Ureter (tissue), 1 donor: Measurements from ENCODE around the gene ITGA6. TPM values are rescaled to one million over a fixed set of nuclear protein-coding genes. Genes with fewer than 3 reads are reported as not detected.

ENCODE experiments used
- DNase-seq: peaks from one replicate; pipeline ENCODE4 v3.0.0-alpha.2; 2020; ENCODE audit warnings: low spot score
- total RNA-seq: library from RNA; stranded (reverse); gene quantifications from one replicate; pipeline ENCODE4 v1.2.4, GENCODE V29; 2023
- donor health status: DM: yes; HTN: yes; CAD: no.

ITGA6 gene
- total RNA-seq, 1 donor from 2014 or later = 109 TPM

DNA sequence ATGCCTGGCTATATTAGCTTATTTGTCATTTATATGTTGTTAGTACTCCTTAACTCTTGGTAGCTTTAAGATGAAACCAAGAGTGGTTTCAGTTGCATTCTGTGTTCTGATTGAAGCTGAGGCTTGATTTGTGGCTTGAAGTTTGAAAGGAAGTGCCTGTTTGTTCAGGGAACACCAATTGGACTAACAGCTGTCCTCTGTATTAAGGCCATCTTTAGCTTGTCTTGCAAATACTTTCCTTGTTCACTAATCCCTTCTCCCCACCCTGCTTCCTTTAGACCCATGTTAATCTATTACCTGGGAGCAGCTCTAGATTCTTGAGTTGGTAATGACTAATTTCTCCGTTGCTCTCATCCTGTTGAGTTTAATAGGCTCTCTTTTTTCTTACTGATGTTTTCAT lies 13.4 kb downstream of the ITGA6 start:
- DNase-seq = no peak

DNA sequence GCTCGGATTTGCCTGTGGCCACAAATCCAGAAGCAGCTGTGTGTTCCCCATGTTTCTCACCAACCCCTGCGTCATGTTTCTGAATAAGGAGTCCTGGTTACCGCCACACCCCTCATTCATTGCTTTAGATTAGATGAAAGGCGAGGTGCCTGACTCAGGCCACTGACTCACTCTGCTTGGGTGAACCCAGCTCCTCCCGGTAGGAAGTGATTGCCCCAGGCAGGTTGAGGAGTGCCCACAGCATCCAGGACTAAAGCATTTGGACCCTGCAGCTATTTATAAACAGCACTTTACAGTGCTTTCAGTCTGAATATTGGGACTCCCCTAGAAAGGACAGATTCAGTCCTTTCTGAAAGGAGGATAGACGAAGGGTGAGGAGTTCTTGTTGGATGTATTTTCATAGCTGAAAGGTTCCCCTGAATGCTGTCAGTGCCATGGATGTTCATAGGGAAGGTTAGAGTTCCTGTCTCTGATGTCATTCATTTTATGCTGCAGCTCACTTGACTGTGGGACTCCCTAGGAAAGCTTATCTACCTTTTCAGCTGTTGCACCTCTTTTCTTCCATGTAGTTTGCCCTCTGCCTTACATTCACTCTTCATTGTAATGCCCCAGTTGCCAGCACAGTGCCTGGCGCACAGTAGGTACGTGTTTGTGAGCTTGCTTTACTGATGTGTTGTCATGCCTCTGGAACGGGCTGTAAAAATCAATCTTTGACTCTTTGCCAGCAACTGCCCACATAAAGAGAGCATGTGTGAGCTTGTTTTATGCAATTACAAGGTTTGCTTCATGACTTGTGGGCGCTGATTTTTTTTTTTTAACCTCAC lies 14.9 kb downstream of the ITGA6 start:
- peak; percentile 87 for DNase-seq

DNA sequence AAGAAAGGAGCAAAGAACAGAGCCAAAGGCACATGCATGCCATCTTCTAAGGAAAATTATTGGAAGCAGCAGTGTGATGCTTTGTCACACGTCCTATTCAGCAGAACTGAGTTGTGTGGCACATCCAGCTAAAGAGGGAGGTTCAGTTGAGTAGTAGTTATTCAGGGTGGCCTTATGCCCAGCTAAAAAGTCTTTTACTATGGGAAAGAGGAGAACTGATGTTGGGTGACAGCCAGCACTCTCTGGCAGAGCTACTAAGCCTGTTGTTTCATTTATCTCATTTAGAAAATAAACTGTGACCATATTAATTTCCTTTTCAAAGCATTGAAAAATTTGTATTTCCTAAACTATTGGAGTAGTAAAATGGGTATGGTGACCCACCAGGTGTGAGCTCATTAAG lies 18.5 kb downstream of the ITGA6 start:
- DNase-seq = no peak

DNA sequence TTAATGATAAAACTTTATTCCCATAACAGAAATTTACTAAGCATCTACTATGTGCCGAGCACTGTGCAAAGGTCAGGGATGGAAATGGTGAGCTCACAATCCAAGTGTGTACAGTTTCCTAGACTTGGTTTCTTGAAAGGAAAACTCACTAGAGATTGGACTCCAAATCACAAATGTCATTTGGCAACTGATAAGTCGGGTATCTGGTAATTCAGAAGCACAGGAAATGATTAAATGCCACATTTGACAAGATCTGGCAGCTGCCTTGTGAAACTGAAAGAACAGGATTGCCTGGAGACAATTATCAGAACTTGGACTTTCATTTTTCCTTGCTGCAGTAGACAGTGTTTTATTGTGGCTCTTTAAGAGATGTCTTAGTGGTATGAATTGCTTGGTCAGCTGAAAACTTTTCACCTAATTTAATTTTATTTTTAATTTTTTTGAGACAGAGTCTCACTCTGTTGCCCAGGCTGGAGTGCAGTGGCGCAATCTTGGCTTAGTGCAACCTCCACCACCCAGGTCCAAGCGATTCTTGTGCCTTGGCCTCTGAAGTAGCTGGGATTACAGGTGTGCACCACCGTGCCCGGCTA lies 19.2 kb downstream of the ITGA6 start:
- no peak for DNase-seq

GRCh38 chr2:172447811-172448493 lies 20.6 kb downstream of the ITGA6 start:
- DNase-seq = no peak

DNA sequence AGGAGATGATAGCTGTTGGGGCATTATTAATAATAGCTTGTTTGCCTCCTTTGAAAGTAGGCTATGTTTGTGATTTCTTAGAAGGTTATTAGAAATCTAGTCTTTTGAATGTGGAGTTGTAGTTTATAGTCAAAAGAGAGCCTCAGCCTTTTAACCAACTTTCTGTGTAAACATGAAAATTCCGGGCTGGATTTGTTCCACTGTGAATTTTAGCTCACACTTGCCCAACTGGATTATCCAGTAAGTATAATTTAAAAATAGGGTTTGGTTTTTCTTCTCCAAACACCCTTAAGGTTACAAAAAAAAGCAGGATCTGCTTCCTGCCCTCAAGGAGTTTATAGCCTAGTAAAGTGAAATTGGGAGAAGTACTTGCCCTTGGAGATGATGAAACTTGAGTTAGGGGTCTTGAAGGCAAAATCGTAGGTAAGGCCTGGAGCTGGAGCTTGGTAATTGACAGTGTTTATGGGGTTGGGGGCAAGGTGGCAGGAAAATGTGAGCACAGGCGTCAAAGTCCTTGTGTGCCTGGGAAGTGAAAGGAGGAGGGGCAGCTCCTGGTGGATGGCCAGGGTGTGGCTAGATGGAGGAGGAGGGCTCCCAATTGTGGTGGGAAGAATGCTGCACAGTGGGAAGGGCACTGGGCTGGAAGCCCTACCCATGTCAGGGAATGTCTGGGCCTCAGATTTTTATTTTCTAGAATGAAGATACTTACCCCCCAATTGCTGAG lies 21.3 kb downstream of the ITGA6 start:
- no peak for DNase-seq

- no peak for DNase-seq
Observed at GRCh38 chr2:172449911-172450550, 22.6 kb downstream of the ITGA6 start.

- DNase-seq = no peak
Observed at GRCh38 chr2:172451923-172452322, 24.5 kb downstream of the ITGA6 start.

GRCh38 chr2:172452845-172453244 lies 25.5 kb downstream of the ITGA6 start:
- no peak for DNase-seq

DNA sequence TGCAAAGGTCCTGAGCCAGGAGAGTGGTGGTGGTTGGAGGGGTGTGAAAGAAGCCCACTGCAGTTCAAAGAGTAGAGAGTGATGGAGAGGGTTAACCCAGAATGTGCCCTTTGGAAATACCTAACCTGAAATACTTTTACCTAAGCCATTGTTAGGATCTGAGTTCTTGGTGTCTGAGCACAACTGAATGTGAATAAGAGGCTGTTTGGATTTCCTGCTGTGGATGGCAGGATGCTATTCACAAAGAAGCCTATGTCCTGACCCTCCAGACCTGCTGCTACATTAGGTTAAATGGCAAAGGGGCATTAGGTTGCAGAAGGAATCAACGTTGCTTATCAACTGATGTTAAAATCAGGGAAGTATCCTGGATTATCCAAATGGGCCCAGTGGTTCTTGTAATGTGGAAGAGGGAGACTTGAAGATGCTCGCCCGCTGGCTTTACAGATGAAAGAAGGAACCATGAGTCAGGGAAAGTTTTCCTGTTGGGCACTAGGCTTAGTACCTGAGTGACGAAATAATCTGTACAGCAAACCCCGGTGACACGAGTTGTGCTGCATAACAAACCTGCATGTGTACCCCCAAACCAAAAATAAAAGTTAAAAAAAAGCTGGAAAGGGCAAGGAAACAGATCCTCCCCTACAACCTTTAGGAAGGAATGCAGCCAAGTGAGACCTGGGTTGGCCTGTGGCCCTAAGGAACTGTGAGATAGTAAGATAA lies 27.2 kb downstream of the ITGA6 start:
- no peak for DNase-seq

DNA sequence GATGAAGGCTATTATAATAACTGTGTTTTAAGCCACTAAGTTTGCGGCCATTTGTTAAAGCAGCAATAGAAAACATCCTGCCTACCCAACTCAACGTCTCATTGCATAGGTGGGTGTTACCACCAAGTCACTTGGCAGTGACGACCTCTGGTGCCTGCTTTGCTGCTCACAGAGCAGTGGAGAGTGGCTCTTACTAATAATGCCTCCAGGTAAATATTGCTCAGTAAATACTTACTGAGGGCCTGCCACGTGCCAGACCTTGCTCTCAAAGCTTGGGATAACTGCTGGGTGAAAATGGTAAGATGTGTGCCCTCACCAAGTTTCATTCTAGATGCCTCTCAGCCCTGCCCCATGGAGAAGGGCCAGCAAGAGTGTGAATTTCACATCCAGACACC lies 27.7 kb downstream of the ITGA6 start:
- DNase-seq = no peak

- no peak for DNase-seq
Observed at GRCh38 chr2:172456002-172456401, 28.6 kb downstream of the ITGA6 start.

DNA sequence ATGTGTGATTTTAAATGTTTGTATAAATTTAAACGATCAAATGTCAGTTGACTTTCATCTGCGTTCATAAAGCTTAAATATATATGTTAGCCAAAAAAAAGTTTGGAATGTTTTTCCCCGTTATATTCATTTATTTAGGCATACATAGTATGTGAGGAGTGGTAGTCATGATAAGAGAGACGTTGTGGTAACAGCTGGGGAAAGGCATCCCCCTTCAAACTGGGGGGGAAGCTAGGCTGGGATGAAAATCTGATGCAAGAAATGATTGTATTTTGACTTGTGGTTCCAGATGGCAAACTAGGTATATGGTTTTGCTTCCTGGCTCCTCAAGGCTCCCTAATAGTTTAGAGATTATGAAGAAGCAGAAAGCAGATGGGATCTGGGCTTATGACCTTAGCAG lies 30.1 kb downstream of the ITGA6 start:
- no peak for DNase-seq

DNA sequence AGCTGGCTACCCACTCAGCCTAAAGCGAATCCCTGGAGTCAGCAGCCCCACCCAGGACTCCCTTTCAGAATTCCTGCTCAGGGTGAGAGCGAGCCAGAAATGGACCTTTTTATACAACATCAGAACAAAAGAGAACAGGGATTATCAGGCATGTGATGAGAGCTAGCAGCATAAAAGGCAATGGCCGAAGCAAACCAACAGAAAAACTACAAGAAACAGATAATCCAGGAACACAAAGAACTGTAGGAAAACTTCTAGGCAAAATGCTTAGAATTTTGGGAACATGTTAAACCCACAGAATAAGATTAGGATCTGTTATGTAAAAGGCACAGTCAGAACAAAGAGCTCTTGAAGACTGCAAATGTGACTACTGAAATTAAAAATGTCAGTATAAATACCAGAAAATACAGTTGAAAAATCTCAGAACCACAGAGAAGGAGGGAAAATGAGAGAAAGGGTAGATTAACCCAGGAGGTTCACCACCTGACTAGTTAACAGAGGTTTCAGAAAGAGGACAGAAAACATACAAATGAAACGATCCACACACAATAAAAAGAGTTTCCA lies 31.3 kb downstream of the ITGA6 start:
- DNase-seq = no peak

DNA sequence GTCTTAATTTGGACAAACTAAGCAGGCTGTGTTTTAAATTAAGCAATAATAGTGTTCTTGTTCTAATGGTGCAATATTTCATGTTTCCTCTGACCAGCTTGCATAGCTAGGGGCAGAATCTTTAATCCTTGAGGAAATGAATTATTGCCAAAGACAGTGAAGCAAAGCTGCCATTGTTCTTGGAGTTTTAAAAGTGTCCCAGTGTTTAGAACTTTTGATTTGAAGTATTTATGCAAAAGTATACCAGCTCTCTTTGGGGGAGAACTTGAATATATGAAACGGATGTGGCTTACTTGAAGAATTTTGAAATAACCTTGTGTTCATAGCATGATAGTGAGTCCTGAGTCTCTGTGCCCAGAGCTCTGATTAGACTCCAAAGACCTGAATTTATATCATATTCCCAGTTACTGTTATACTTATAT lies 33.4 kb downstream of the ITGA6 start:
- no peak for DNase-seq

DNA sequence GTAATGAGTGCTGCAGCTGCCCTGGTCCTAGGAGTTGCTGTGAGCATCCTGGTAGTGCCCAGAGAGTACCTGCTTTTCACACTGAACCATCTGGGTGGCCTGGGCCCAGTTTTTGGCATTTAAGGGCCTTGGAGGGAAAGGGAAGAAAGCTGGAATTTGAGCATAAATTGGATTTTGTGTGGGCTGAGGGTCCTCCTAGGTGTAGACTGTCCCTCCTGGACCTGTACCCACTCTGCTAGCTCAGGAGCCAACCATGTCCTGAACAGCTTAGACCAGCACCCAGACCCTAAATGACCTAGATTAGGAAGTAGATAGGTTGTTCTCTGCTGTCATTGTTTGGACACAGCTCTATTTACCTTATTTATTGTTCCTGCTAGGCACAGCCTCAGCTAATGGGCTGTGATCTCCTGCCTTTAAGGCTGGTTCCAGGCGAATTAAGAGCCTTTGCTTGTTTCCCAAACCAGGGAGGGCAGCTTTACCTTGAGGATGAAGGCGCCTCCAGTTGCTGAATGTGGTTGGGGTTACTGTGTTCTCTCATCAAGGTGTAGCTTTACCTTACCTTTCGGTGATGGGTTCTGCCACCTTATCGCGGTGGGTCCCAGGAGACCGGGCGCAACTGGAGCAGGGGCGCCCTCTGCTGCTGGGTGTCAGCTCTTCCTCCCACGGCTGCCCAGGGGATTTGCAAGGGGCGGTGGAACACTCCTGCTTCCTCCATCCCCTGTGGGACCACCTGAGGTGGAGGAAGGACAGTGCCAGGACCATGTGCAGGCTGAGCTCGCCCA lies 34.4 kb downstream of the ITGA6 start:
- DNase-seq = peak; percentile 65

DNA sequence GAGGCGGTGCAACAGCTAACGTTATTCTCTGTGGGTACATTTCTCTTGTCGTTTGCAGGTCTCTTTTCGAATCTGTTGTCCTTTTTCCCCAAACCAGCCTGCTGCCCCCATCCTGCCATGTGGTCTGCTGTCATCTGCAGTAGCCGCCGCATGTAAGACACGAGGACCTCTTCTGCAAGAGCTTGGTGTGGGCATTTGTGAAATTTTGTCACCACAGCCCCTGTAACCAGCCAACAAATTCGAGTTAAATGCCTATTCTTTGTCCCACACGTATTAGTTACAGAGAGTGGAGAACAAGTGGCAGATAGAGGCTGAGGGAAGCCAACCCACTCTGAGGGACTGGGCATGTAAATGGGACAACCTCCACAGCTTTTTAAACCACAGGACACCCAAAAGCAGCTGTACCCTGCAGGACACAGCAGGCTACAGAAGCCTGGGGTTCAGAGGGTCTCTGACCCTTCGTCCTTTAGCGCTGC lies 35.0 kb downstream of the ITGA6 start:
- DNase-seq = no peak

DNA sequence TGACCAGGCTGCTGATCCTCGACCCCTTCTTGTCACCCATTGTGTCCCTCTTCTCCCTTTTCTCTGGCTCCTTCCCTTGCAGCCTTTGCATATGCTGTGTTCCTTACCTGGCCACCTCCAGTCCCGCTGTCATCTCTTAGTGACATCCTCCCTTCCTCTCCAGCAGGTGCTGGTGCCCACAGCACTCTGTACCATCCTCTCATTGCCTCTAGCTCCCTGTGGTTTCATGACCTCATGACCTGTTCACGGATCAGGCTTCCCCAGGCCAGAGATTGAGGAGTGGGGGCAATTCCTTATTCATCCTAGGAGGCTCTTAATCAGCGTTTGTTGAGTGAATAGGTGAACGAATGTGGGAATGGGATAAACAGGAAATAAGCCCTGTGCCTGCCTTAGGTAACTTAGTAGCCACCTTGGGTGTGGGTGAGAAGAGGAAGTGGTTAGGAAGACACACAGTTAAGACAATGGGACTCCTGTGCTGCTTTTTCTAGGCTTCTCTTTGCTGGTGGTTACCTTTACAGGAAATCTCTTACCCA lies 35.5 kb downstream of the ITGA6 start:
- DNase-seq = no peak

GRCh38 chr2:172464400-172465129 lies 37.2 kb downstream of the ITGA6 start:
- DNase-seq = no peak
